Transverse colon (tissue), 4 donors: ENCODE data around the gene PTCH1. TPM values are rescaled to one million over a fixed set of nuclear protein-coding genes. Genes with fewer than 3 reads are reported as not detected.

ENCODE experiments used
- DNase-seq: peaks from one replicate; pipeline ENCODE4 v3.0.0-alpha.2; 2019
- H3K27ac ChIP-seq, 4 donors: fragments of 200-600 bp; sonication (generic); 2 replicates each; pipeline ENCODE4 v1.5.1; 2016 to 2018; ENCODE audit warnings: inconsistent platforms in 4 of 4
- H3K27me3 ChIP-seq: fragments of 200-600 bp; sonication (generic); 2 replicates; pipeline ENCODE4 v1.5.1; 2017; ENCODE audit warnings: inconsistent platforms
- H3K36me3 ChIP-seq, 4 donors: fragments of 200-600 bp; sonication (generic); 2 replicates each; pipeline ENCODE4 v1.5.1; 2017 to 2019; ENCODE audit warnings: inconsistent platforms in 4 of 4
- H3K4me1 ChIP-seq, 4 donors: fragments of 200-600 bp; sonication (generic); 2 replicates each; pipeline ENCODE4 v1.5.1; 2017 to 2020; ENCODE audit warnings: inconsistent platforms in 4 of 4
- H3K4me3 ChIP-seq, 4 donors: fragments of 200-600 bp; sonication (generic); 1 replicate in 1 of 4; 2 replicates in 3 of 4; pipeline versions ENCODE4 v1.5.1 to v1.6.1; 2017 to 2019; ENCODE audit warnings: inconsistent platforms in 4 of 4
- H3K9me3 ChIP-seq, 2 donors: fragments of 200-600 bp; sonication (generic); 2 replicates each; pipeline ENCODE4 v1.5.1; 2017 to 2019; ENCODE audit warnings: inconsistent platforms in 2 of 2
- CTCF ChIP-seq, 5 experiments: fragments of 200-600 bp in 3 of 5; fragments of 450-650 bp in 2 of 5; sonication (generic) in 3 of 5; IDR thresholded peaks; 1 replicate in 2 of 5; 2 replicates in 3 of 5; pipeline ENCODE4 v1.5.1; 2016 to 2017; ENCODE audit warnings: antibody characterized with exemption in 5 of 5, inconsistent platforms in 3 of 5, mild to moderate bottlenecking in 2 of 5, moderate library complexity in 1 of 5
- EP300 ChIP-seq: sonication (generic); formaldehyde crosslinking; IDR thresholded peaks from one replicate; pipeline ENCODE4 v1.6.1; 2017; ENCODE audit warnings: antibody characterized with exemption, low read depth
- POLR2A ChIP-seq: fragments of 450-650 bp; IDR thresholded peaks from one replicate; pipeline ENCODE4 v1.6.1; 2016; ENCODE audit warnings: antibody characterized with exemption, mild to moderate bottlenecking, moderate library complexity
- POLR2AphosphoS5 ChIP-seq, 3 donors: sonication (generic); formaldehyde crosslinking; IDR thresholded peaks; one replicate each; pipeline ENCODE4 v1.6.1; 2016; ENCODE audit warnings: antibody characterized with exemption in 3 of 3
- WGBS, 2 donors: methylation state at CpG; one replicate each; pipeline ENCODE4 v1.1.5; 2018; ENCODE audit warnings: low coverage in 1 of 2; 5-methylcytosine and 5-hydroxymethylcytosine counted together
- in situ Hi-C, 4 donors: fragments of 200-750 bp; cut with MboI; loops; one replicate each; pipeline versions ENCODE4 v1.15.0 to v1.15.1; 2017; ENCODE audit warnings: low sequenced_read_pairs in 3 of 4, low pct_ligation_motif_present in 1 of 4, low pct_unique_long_range_greater_than_20kb in 1 of 4
- intact Hi-C: fragments of 100-400 bp; cut with DNase I; formaldehyde crosslinking; loops from one replicate; pipeline ENCODE4 v1.15.1; 2023; ENCODE audit warnings: low total_unique reads
- total RNA-seq, 4 donors: library from RNA; depleted of rRNA; stranded (reverse); fragments of >200 nt; gene quantifications; one replicate each; pipeline ENCODE4 v1.1.0, GENCODE V29; 2016

Gene PTCH1
- total RNA-seq, 4 donors from 2014 or later, result 12.3 to 50.9 (median 26.4) TPM

DNA sequence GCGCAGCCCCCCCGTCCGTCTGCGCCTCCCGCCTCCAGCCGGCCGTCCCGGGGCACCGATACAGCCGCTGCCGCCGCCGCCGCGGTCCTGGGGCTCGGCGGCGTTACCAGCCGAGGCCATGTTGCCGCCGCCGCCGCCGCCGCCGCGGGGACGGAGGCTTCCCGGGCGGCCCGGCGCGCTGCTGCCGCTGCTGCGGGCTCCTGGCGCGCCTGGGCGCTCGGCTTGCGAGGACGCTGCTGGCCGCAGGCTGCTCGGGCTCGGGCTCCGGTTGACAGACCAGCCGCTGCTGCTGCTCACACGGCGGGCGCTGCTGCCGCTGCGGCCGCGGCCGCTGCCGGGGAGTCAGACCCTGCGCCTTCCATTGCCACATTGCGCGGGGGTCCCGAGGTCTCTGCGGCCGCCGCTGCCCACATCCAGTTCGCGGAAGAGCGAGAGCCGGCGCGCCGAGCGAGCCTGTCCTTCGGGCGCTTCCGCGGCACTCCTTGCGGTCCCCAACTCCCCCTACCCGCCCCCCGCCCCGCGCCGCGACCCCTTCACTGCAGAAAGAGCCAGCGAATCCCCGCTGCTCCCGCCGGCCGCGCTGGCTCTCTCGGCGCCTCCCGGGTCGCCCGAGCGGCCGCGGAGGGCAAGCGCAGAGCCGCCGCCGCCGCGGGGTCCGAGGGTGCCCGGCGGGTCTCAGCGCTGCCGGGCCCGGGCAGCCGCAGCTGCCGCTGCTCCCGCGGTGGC, 8.4 kb downstream of the PTCH1 start:
- 1% methylated on average over 60 of the region's 111 CpGs; no CpG with 5 or more reads in 1 of the 2 donors for WGBS, 2 donors
- H3K27me3 ChIP-seq, result peaks cover 4% of the 10 kb centered on the region
- H3K27ac ChIP-seq, result peak overlapping the region; percentile 91 to 95 (median 93)
- intact Hi-C loops, result loop anchor here (5.0 kb wide), 3 partner anchors 46 to 836 kb away; no protein-coding TSS in a partner anchor
- no peak for DNase-seq
- no peaks in the 10 kb centered on the region for H3K9me3 ChIP-seq
- TF ChIP-seq POLR2A, result no peak
- TF ChIP-seq POLR2AphosphoS5 (IDR thresholded peaks at IDR 0.05), result no peak
- no peak for TF ChIP-seq CTCF (IDR thresholded peaks at IDR 0.05)
- TF ChIP-seq EP300, result no peak
- H3K36me3 ChIP-seq, result no peaks in the 10 kb centered on the region
- H3K4me1 ChIP-seq, result peaks cover 0 to 25% (median 17%) of the 10 kb centered on the region in 4 donors
- peak overlapping the region; percentile 84 to 97 (median 92) for H3K4me3 ChIP-seq
- in situ Hi-C loops, result loop anchor here in 1 of 4 donors (25.0 kb wide), 1 partner anchor 196 kb away; the partner anchor contains the start of gene FANCC

DNA sequence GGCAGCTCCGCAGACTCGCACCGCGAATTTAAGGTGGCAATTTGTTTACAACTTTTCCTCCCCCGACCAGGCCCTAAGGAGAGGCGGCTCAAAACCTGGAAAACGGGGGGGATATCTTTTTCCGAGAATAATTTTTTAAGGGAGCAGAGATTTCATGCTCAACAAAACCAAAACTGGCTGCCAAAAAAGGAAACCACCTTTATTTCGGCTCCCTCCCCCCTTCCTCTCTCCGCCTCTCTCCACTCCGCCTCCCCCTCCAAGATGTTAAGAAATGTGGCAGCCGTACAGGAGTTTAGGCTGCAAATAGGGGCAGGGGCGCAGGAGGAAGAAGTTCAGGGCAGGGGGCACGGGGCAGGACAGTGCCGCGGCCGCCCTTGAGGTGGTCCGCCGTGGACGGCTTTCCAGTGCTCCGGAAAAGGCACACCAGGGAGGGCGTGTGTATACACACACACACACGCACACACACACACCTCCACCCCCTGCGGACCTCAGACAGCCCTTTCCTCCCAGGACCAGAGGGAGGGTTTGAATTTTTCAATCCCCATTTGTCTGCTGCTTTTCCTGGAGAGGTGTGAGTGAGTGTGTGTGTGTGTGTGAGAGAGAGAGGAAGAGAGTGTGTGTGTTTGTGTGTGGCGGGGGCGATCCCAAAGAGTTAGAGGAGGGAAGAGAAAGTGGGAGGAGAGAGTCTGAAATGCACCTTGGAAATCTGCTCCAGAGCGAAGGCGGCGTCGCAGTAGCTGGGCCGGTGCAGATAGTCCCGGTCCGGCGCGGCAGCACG, 9.1 kb downstream of the PTCH1 start:
- Histone ChIP-seq H3K36me3 (no peaks in the 10 kb centered on the region), H3K4me3 (peak overlapping the region; percentile 84 to 97 (median 92)), H3K4me1 (peaks cover 0 to 25% (median 17%) of the 10 kb centered on the region in 4 donors), H3K9me3 (no peaks in the 10 kb centered on the region), H3K27me3 (peaks cover 4% of the 10 kb centered on the region), H3K27ac (peak overlapping the region; percentile 91 to 95 (median 93))
- in situ Hi-C loops (loop anchor here in 1 of 4 donors (25.0 kb wide), 1 partner anchor 195 kb away; the partner anchor contains the start of gene FANCC), intact Hi-C loops (loop anchor here (5.0 kb wide), 3 partner anchors 45 to 835 kb away; no protein-coding TSS in a partner anchor)
- WGBS, 2 donors, result 0 to 1% methylated on average over 16 to 36 of the region's 36 CpGs
- TF ChIP-seq CTCF (IDR thresholded peaks at IDR 0.05), result no peak
- TF ChIP-seq POLR2AphosphoS5 (IDR thresholded peaks at IDR 0.05), result peak; percentile 5 to 41 (median 29)
- TF ChIP-seq POLR2A, result peak; percentile 63
- DNase-seq, result peak; percentile 71

GRCh38 chr9:95506678-95507463, 9.9 kb downstream of the PTCH1 start:
- Histone ChIP-seq H3K4me3 (peak overlapping the region; percentile 84 to 97 (median 92)), H3K27ac (peak overlapping the region; percentile 91 to 95 (median 93)), H3K27me3 (peaks cover 4% of the 10 kb centered on the region), H3K36me3 (no peaks in the 10 kb centered on the region), H3K4me1 (peaks cover 0 to 22% (median 13%) of the 10 kb centered on the region in 4 donors), H3K9me3 (no peaks in the 10 kb centered on the region)
- peak; percentile 62 for DNase-seq
- in situ Hi-C loops (loop anchor here in 1 of 4 donors (25.0 kb wide), 1 partner anchor 195 kb away; the partner anchor contains the start of gene FANCC), intact Hi-C loops (loop anchor here (5.0 kb wide), 3 partner anchors 45 to 835 kb away; no protein-coding TSS in a partner anchor)
- peak in 1 of 5 experiments; percentile 11 for TF ChIP-seq CTCF (IDR thresholded peaks at IDR 0.05)
- peak in 2 of 3 donors; percentile 47 to 57 for TF ChIP-seq POLR2AphosphoS5 (IDR thresholded peaks at IDR 0.05)
- no peak for TF ChIP-seq EP300
- TF ChIP-seq POLR2A, result peak; percentile 48
- WGBS, 2 donors, result 0 to 5% methylated on average over 4 to 53 of the region's 60 CpGs
